Caco-2 (cell line): ENCODE data around the gene MACO1. TPM values are rescaled to one million over a fixed set of nuclear protein-coding genes. Genes with fewer than 3 reads are reported as not detected.

Experiments
- BruUV-seq: library from RNA; stranded (reverse); fragments of 400-500 nt; replicated peaks from 2 replicates; lab custom pipeline; 2021; lab: Mats Ljungman, UMichigan
- CTCF ChIA-PET: fragments of 300-600 bp; sonication (Branson Sonifier 250); formaldehyde crosslinking; loops from one replicate; lab custom pipeline; 2022; ENCODE audit warnings: antibody characterized with exemption; lab: Charles Lee
- POLR2A ChIA-PET: fragments of 300-600 bp; sonication (Branson Sonifier 250); formaldehyde crosslinking; loops from one replicate; lab custom pipeline; 2022; ENCODE audit warnings: antibody characterized with exemption; lab: Charles Lee
- DNase-seq, 2 experiments: peaks; one replicate each; pipeline versions ENCODE4 v3.0.0 to v3.0.0-alpha.2; 2020 to 2022
- H3K27me3 ChIP-seq: replicated peaks from 2 replicates; pipeline ENCODE4 v1.6.0; 2011; ENCODE audit warnings: low read length; ENCODE audit not compliant: control insufficient read depth, insufficient read depth
- H3K36me3 ChIP-seq: 2 replicates; pipeline ENCODE4 v1.5.1; 2011; ENCODE audit warnings: low read length; ENCODE audit not compliant: control insufficient read depth, insufficient read depth
- H3K4me1 ChIP-seq: fragments of 250-450 bp; sonication (Bioruptor Pico); 2 replicates; pipeline ENCODE4 v1.5.1; 2020; ENCODE audit warnings: mild to moderate bottlenecking
- H3K4me3 ChIP-seq: 2 replicates; pipeline ENCODE4 v1.5.1; 2011; ENCODE audit warnings: low read depth, mild to moderate bottlenecking, control low read depth, low read length
- H3K9me3 ChIP-seq: fragments of 250-450 bp; sonication (Bioruptor Pico); 2 replicates; pipeline ENCODE4 v1.5.1; 2020; ENCODE audit warnings: mild to moderate bottlenecking, moderate library complexity
- H3K27ac Mint-ChIP-seq: one replicate; pipeline ENCODE4 v1.8.0; 2022; ENCODE audit warnings: mixed read lengths; ENCODE audit not compliant: unreplicated experiment
- H3K27me3 Mint-ChIP-seq: one replicate; pipeline ENCODE4 v1.8.0; 2022; ENCODE audit warnings: mixed read lengths; ENCODE audit not compliant: insufficient read depth, unreplicated experiment
- H3K36me3 Mint-ChIP-seq: one replicate; pipeline ENCODE4 v1.8.0; 2022; ENCODE audit warnings: mild to moderate bottlenecking, mixed read lengths; ENCODE audit not compliant: insufficient read depth, unreplicated experiment
- H3K4me1 Mint-ChIP-seq: one replicate; pipeline ENCODE4 v1.8.0; 2022; ENCODE audit warnings: low read depth, mixed read lengths; ENCODE audit not compliant: unreplicated experiment
- H3K4me3 Mint-ChIP-seq: one replicate; pipeline ENCODE4 v1.8.0; 2022; ENCODE audit warnings: mild to moderate bottlenecking, moderate library complexity, mixed read lengths; ENCODE audit not compliant: unreplicated experiment
- H3K9me3 Mint-ChIP-seq: one replicate; pipeline ENCODE4 v1.8.0; 2022; ENCODE audit warnings: mixed read lengths; ENCODE audit not compliant: unreplicated experiment
- intact Hi-C: fragments of 100-400 bp; cut with micrococcal nuclease; formaldehyde crosslinking; loops from one replicate; pipeline ENCODE4 v1.10.0; 2022; ENCODE audit not compliant: unreplicated experiment
- total RNA-seq: library from RNA; stranded (reverse); gene quantifications from 2 replicates; pipeline ENCODE4 v1.2.3, GENCODE V29; 2022
- TF ChIP-seq, protein P1 (sequence below), 2 experiments: fragments of 200-600 bp in 1 of 2; IDR thresholded peaks; 1 replicate in 1 of 2; 2 replicates in 1 of 2; pipeline versions ENCODE4 v1.5.1 to v1.8.0; 2011 to 2022; ENCODE audit warnings: antibody characterized with exemption in 1 of 2, control low read depth in 1 of 2, inconsistent platforms in 1 of 2, low read depth in 1 of 2, low read length in 1 of 2, mild to moderate bottlenecking in 1 of 2, moderate library complexity in 1 of 2; ENCODE audit not compliant: insufficient read depth in 1 of 2, severe bottlenecking in 1 of 2, unreplicated experiment in 1 of 2

Gene MACO1
- total RNA-seq, 1 experiment from 2014 or later = 16.8 TPM

DNA sequence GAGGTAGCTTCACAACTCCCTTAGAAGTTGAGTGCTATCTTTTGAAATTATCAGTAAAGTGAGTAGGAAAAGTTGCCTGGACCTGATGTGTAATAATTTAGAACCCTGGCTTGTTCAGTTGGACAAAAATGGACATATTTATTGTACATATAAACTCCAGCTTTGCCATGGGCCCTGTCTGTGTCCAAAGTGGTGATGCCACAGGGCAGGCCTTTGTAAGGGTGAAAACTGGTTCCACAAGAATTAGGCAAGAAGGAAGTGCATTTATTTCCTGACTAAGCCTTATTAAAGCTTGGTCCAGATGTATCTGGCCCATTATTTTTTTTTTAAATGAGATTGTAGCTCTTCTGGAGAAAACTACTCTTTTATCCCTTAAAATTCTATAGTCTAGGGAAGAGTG, 47.9 kb downstream of the MACO1 start:
- no peaks in the 10 kb centered on the region for H3K9me3 ChIP-seq
- H3K36me3 Mint-ChIP-seq = no peaks in the 10 kb centered on the region
- ChIA-PET POLR2A (no interaction called here), CTCF (interaction anchor here (0.9 kb wide), 1 partner anchor 16 kb away, joined by 3 read pairs; no protein-coding TSS in a partner anchor)
- DNase-seq = no peak
- BruUV-seq = no TSS peak
- H3K27me3 ChIP-seq = no peaks in the 10 kb centered on the region
- H3K4me1 Mint-ChIP-seq = peaks cover 13% of the 10 kb centered on the region
- no peaks in the 10 kb centered on the region for H3K9me3 Mint-ChIP-seq
- H3K4me1 ChIP-seq = peaks cover 30% of the 10 kb centered on the region
- H3K4me3 Mint-ChIP-seq = no peak overlapping the region
- H3K27ac Mint-ChIP-seq = no peak overlapping the region
- no peaks in the 10 kb centered on the region for H3K36me3 ChIP-seq
- no peak overlapping the region for H3K4me3 ChIP-seq
- no peaks in the 10 kb centered on the region for H3K27me3 Mint-ChIP-seq
- intact Hi-C loops = loop anchor here (5.0 kb wide), 1 partner anchor 284 kb away; no protein-coding TSS in a partner anchor
- TF ChIP-seq, protein P1, sequence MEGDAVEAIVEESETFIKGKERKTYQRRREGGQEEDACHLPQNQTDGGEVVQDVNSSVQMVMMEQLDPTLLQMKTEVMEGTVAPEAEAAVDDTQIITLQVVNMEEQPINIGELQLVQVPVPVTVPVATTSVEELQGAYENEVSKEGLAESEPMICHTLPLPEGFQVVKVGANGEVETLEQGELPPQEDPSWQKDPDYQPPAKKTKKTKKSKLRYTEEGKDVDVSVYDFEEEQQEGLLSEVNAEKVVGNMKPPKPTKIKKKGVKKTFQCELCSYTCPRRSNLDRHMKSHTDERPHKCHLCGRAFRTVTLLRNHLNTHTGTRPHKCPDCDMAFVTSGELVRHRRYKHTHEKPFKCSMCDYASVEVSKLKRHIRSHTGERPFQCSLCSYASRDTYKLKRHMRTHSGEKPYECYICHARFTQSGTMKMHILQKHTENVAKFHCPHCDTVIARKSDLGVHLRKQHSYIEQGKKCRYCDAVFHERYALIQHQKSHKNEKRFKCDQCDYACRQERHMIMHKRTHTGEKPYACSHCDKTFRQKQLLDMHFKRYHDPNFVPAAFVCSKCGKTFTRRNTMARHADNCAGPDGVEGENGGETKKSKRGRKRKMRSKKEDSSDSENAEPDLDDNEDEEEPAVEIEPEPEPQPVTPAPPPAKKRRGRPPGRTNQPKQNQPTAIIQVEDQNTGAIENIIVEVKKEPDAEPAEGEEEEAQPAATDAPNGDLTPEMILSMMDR (IDR thresholded peaks at IDR 0.05; ENCODE audit: insufficient read depth in 1 of 2, low read depth in 1 of 2, low read length in 1 of 2, severe bottlenecking in 1 of 2, unreplicated experiment in 1 of 2) = no peak

DNA sequence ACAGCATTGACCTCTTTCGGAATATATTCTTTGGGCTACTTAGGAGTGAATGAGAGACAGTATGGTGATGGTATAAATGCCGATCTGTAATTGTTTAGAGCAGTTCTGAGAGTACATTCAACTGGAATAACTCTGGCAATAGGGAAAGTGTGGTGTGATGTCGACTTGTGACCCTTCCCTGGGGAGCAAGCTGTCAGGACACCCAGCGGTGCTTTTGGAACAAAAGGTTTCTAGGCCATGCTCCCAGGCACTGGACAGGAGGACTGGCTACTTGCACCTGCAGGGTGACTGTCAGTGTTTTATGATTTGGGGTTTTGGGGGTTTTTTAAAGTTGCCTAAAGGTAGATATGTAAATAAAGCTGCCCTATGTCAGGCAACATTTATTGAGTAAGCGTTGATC, 50.9 kb downstream of the MACO1 start:
- Histone ChIP-seq H3K36me3 (no peaks in the 10 kb centered on the region; the same call in 1 of the 2 replicates), H3K4me1 (peaks cover 20% of the 10 kb centered on the region), H3K4me3 (no peak overlapping the region), H3K9me3 (no peaks in the 10 kb centered on the region), H3K27me3 (no peaks in the 10 kb centered on the region)
- TF ChIP-seq, protein P1 (IDR thresholded peaks at IDR 0.05; ENCODE audit: insufficient read depth in 1 of 2, low read depth in 1 of 2, low read length in 1 of 2, severe bottlenecking in 1 of 2, unreplicated experiment in 1 of 2) = no peak
- Mint-ChIP-seq H3K27me3 (no peaks in the 10 kb centered on the region), H3K4me3 (no peak overlapping the region), H3K4me1 (peaks cover 7% of the 10 kb centered on the region), H3K27ac (no peak overlapping the region), H3K36me3 (no peaks in the 10 kb centered on the region), H3K9me3 (no peaks in the 10 kb centered on the region)
- CTCF ChIA-PET = no interaction called here
- intact Hi-C loops = no loop called here
- POLR2A ChIA-PET = no interaction called here
- DNase-seq = no peak
- no TSS peak for BruUV-seq

DNA sequence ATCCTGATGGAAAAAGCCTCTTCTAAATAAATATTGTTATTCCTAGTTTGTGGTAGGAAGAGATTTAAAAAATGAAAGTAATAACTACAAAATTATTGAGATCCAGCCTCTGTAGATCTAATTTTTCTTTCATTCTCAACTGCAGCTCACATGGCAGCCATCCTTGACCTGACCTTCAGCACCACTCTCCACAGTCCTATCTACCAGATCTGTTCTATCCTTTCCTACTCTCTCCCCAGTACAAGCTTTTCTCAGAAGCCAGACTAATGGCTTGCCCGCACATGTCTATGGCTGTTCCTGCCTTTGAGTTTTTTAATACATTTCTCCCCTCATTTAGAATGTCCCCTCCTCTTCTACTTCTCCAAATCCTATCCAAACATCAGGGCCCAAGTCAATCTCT, 51.5 kb downstream of the MACO1 start:
- no peaks in the 10 kb centered on the region for H3K27me3 Mint-ChIP-seq
- DNase-seq = no peak
- H3K4me3 Mint-ChIP-seq = no peak overlapping the region
- peaks cover 14% of the 10 kb centered on the region for H3K4me1 ChIP-seq
- no peaks in the 10 kb centered on the region for H3K9me3 ChIP-seq
- ChIA-PET POLR2A (no interaction called here), CTCF (interaction anchor here (0.5 kb wide), 1 partner anchor 12 kb away, joined by 3 read pairs; no protein-coding TSS in a partner anchor)
- H3K27me3 ChIP-seq = no peaks in the 10 kb centered on the region
- peaks cover 1% of the 10 kb centered on the region for H3K4me1 Mint-ChIP-seq
- no TSS peak for BruUV-seq
- no peaks in the 10 kb centered on the region; the same call in 1 of the 2 replicates for H3K36me3 ChIP-seq
- no peak overlapping the region for H3K4me3 ChIP-seq
- intact Hi-C loops = no loop called here
- H3K36me3 Mint-ChIP-seq = no peaks in the 10 kb centered on the region
- H3K9me3 Mint-ChIP-seq = no peaks in the 10 kb centered on the region
- H3K27ac Mint-ChIP-seq = no peak overlapping the region
- TF ChIP-seq, protein P1 (IDR thresholded peaks at IDR 0.05; ENCODE audit: insufficient read depth in 1 of 2, low read depth in 1 of 2, low read length in 1 of 2, severe bottlenecking in 1 of 2, unreplicated experiment in 1 of 2) = no peak
